C4-2B (cell line): Measurements from ENCODE around the gene DHCR7.

Experiments
- CTCF ChIP-seq: fragments of 450-650 bp; conservative IDR thresholded peaks from 2 replicates; pipeline ENCODE4 v1.5.1; 2017; ENCODE audit warnings: mild to moderate bottlenecking
- ZFX ChIP-seq: fragments of 450-650 bp; IDR thresholded peaks from 2 replicates; pipeline ENCODE4 v1.6.1; 2017

GRCh38 chr11:71434576-71435130, 13.5 kb downstream of the DHCR7 start:
- TF ChIP-seq CTCF (no peak), ZFX (no peak)
